ENCODE results near the gene KLK6. TPM values are rescaled to one million over a fixed set of nuclear protein-coding genes. Genes with fewer than 3 reads are reported as not detected.

The KLK6 gene
- total RNA-seq (2014; rRNA removed; shearing (Covaris generic)), result not detected in 2 replicates
- not detected in 2 replicates for polyA plus RNA-seq (2015; cell fraction: cytosol; rRNA removed)
- 0.42 TPM in 1 of 2 replicates, not detected in the other for polyA plus RNA-seq (2015; cell fraction: nucleus; rRNA removed)

DNA sequence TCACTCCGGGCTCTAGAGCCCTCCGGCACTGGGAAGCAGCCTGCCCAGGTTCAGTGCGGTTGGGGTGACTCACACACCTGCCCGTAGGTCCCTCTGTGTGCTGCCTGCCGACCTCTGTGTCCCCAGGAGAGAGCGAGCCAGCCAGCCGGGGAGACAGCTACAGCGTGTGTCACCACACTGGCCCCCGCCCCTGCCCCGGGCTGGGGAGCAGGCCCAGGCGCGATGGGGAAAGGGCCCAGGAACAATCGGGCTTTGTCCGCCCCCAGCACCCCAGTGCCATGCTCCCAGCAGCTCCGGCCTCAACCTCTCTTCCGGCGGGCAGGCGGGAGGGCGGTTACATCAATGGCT, at the start of gene KLK6:
Gene KLK6, minus strand, starts transcription at position 179 of the 348 bp plus-strand sequence. CDS start 1,487 bp downstream, outside the sequence.
- no peak for DNase-seq (ENCODE audit: low read depth, low spot score)
- in situ Hi-C loops (cut with HindIII; ENCODE audit: low pct_unique_long_range_greater_than_20kb, low sequenced_read_pairs), result no loop called here

DNA sequence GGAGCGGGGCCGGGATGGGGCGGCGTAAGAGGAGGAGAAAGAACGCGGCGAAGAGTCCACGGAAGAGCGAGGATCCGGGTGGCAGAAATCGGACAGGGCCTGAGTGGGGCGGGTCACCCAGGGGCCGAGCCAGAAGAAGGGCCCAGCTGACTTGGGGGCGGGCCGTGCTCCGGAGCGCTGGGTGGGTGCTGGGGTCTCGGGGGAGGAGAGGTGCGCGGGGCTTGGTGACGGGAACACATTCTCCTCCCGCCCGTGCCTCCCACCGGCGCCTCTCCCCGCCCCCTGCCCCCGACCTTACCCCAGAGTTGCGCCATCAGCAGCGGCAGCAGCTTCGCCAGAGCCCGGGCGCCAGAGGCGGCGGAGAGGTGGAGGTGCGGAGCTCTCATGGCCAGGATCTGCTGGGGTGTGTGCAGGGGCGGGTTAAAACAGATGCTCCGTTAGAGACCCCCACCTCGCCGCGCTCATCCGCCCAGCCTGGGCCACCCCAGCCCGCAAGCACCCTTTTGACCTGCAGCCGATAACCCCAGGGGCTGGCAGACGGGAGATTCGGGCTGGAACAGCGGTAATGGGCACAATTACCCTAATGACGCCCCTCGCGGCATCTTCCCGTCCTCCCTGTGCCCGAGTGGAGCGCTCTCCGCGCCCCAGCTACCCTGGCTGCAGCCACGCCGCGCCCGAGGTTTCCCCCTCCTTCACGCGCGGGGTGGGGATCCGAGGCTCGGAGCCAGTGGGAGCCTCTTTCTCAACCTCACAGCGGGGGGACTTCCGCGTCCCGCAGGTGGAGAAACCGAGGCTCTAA, 49.6 kb upstream of the KLK6 start:
- DNase-seq (ENCODE audit: low read depth, low spot score), result no peak
- in situ Hi-C loops (cut with HindIII; ENCODE audit: low pct_unique_long_range_greater_than_20kb, low sequenced_read_pairs), result no loop called here

DNA sequence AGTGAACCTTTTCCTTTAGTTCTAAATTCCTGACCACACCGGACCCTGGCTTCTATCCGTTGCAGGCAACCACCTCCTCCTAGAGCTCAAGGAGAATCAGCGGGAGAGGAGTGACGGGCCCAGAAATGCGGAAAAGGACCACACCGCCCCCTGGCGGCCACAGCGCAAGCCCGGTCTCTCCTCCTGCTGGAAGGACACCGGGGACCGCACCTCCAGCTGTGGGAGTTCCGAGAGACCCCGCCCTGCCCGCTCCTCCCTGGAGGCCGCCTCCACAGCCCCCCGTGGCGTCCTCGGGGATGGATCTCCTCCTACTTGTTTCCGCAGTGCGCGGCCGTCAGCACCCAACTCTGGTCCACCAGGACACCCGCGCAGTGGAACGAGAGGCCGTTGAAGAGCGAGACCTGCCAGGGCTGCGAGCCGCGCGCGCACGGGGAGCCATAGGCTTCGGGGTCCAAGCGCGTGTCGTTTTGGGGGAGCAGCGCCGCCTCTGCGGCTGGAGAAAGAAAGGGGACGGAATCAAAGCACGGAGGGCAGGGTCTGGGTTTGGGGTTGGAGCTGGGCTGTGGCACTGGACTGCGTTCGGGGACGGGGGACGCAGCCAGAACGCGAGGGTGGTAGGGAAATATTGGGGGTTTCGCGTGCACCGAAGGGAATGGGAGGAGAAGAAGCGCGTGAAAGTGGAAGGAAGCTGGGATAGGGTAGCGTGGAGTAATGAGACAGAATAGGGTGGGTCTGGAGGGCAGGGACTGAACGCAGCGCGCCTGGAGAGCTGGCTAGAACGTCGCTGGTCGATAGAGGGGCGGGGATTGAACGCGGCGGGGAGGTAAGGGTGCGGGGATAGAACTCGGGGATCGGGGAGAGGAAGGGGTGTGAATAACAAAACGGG, 47.6 kb upstream of the KLK6 start:
- peak; percentile 65 for DNase-seq (ENCODE audit: low read depth, low spot score)
- in situ Hi-C loops (cut with HindIII; ENCODE audit: low pct_unique_long_range_greater_than_20kb, low sequenced_read_pairs), result no loop called here

DNA sequence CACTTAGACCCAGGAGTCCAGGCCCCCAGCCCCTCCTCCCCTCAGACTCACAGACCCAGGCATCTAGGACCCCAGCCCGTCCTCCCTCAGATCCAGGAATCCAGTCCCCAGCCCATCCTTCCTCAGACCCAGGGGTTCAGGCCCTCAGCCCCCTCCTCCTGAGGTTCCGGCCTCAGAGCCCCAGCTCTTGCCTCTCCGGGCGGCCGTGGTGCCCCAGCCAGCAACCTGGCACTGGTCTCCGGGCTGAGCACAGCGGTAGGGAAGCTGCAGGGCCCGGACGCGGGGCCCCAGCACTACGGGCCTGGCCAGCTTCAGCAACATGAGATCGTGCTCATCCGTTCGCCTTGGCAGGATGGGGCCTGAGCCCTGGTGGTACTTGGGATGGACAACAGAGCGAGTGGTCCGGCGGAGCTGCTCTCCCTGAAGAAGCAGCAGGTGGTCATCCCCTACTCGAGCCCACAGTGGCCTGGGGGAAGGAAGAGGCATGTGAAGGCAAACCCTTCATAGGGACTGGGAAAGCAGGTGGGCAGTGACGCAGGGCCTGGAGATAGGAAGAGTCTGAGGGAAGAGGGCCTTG, 46.4 kb upstream of the KLK6 start:
- no peak for DNase-seq (ENCODE audit: low read depth, low spot score)
- in situ Hi-C loops (cut with HindIII; ENCODE audit: low pct_unique_long_range_greater_than_20kb, low sequenced_read_pairs), result no loop called here

DNA sequence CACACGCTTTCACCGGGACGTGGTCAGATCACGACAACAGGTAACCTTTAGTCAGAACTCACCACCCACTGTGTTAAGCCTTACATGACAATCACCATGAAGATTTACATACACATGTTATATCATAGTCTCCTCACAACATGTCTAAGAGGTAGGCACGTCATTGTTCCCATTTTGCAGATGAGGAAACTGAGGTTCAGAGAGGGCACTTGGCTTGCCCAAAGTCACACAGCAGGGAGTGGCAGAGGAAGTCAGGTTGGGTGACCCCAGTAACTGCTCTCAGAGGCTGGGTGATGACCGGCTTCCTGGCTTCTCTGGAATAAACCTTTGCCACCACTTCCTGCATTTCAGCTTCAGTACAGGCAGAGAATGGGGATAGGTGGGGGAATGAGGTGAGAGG, 44.9 kb upstream of the KLK6 start:
- DNase-seq (ENCODE audit: low read depth, low spot score), result no peak
- in situ Hi-C loops (cut with HindIII; ENCODE audit: low pct_unique_long_range_greater_than_20kb, low sequenced_read_pairs), result no loop called here

DNA sequence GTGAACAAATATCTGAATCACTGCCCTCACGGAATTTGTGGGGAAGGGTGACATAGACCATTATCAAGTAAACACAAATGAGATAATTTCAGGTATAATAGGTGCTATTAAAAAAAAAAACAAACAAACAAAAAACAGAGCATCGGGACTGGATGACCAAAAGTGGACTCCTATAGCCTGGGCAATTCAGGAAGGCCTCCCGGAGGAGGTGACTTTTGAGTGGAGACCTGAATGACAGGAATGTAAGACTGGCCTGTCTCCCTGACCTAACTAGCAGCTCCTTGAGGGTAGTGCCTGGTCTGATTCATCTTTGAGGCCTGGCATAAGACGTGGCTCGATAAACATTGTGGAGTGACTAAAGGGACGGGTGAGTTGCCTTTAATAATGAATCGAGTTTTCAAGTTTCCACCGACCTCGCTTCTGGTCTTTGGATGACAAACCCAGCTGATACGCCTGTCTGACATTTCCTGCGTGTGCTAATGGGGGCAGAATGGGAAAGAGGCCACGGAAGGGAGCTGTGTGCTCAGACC, 43.3 kb upstream of the KLK6 start:
- no peak for DNase-seq (ENCODE audit: low read depth, low spot score)
- in situ Hi-C loops (cut with HindIII; ENCODE audit: low pct_unique_long_range_greater_than_20kb, low sequenced_read_pairs), result no loop called here

DNA sequence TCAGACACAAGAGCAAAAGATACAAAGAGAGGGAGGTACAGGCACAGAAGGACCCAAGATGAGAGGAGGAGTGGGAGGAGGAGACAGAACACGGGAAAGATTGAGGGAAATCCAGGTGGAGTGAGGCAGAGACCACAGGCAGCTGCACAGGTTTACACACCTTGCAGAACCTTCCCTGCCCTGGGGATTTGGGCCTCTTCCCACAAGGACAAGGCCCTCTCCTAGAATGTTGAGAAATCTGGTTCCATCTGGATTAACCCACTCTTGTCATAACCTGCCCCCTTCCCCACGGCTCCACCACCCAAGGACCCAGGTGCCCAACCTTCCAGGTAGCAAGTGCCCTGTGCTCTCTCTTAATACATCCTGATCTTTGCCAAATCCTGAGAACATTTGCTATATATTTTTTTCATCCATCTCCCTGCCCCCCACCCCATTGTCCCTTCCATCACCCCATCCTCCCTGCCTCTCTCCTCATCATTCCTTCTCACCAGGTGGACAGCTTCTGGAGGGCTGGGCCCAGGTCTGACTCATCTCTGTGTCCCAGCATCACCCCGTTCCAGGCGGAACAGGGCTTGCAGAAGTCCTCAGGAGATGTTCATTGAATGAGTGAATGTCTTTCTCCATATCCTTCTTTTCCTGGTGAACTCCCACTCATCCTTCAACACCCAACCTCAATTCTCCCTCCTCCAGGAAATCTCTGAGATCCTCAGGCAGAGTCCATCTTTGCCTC, 40.8 kb upstream of the KLK6 start:
- DNase-seq (ENCODE audit: low read depth, low spot score), result no peak
- in situ Hi-C loops (cut with HindIII; ENCODE audit: low pct_unique_long_range_greater_than_20kb, low sequenced_read_pairs), result no loop called here

DNA sequence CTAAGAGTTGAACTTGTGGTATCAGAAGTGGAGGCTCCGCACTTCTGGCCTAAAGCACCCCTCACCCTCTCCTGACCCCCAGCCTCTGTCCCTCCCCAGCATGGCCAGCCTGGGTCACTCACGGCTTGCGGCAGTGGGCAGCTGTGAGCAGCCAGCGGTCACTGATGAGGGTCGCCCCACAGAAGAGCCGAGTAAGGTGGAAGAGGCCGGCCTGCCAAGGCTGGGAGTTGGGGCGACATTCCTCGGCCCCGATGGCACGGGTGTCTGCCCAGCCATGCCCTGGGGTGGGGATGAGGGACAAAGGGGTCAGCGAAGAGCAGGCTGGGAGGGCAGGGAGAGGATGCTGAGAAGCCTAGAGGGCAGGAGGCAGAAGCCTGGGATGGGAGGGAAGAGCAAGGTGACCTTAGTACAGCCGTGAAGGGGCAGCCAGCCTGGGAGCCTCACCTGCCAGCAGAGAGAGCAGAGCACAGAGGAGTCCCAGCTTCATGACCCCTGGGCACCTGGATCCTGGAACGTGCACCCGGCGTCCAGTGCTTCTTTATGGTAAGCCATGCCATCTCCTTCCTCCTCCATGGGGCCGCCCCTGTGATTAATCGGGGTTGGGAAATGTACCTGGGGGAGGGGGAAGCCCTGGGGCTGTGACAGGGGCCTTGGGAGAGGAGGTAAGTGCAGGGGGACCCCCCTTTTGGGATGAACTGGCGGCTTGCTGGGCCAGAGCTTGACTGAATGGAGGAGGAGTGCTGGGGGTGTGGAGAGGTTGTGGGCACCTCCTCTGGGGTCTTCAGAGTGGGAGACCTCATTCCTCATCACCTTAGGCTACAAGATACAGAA, 39.9 kb upstream of the KLK6 start:
- in situ Hi-C loops (cut with HindIII; ENCODE audit: low pct_unique_long_range_greater_than_20kb, low sequenced_read_pairs), result no loop called here
- no peak for DNase-seq (ENCODE audit: low read depth, low spot score)

DNA sequence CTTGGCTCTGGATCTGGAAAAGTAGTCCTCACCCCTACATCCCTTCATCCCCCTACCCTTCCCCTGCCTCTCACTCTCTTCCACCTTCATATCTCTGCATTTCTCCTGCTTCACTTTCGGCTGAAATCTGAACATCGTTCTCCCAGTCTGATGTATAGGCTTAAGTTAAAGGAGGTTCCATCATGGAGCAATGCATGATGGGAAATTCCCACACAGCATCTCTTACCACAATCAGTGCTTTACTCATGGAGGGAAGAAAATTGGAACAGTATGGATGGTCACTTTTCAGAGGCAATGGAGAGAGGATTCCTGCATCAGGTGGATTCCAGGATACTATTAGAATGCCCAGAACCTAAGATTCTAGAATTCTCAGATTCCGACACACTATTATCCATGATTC, 38.1 kb upstream of the KLK6 start:
- DNase-seq (ENCODE audit: low read depth, low spot score), result no peak
- in situ Hi-C loops (cut with HindIII; ENCODE audit: low pct_unique_long_range_greater_than_20kb, low sequenced_read_pairs), result no loop called here

DNA sequence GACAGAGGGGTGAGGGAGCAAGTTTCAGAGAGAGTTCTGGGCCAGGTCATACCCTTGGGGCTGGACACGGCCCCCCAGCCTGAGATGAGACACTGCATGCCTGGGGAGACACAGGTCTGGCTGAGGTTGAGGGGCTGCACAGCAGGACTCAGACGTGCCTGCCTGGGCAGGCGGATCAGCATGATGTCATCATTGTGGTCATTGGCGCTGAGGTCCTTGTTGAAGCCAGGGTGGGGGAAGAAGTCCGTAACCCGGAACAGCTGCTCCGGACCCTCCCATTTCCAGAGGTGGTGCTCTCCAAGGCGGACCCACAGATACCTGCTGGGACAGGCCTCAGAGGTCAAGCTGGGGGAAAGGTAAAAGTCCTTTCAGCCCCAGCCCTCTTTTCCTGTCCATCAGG, 37.0 kb upstream of the KLK6 start:
- in situ Hi-C loops (cut with HindIII; ENCODE audit: low pct_unique_long_range_greater_than_20kb, low sequenced_read_pairs), result no loop called here
- no peak for DNase-seq (ENCODE audit: low read depth, low spot score)

DNA sequence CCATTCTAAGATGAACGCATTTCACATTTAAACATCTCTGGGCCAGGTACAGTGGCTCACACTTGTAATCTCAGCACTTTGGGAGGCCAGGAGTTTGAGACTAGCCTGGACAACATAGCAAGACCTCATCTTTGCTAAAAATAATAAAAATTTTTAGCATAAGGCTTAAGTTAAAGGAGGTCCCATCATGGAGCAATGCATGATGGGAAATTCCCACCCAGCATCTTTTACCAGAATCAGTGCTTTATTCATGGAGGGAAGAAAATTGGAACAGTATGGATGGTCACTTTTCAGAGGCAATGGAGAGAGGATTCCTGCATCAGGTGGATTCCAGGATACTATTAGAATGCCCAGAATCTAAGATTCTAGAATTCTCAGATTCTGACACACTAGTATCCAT, 35.9 kb upstream of the KLK6 start:
- in situ Hi-C loops (cut with HindIII; ENCODE audit: low pct_unique_long_range_greater_than_20kb, low sequenced_read_pairs), result no loop called here
- DNase-seq (ENCODE audit: low read depth, low spot score), result no peak

DNA sequence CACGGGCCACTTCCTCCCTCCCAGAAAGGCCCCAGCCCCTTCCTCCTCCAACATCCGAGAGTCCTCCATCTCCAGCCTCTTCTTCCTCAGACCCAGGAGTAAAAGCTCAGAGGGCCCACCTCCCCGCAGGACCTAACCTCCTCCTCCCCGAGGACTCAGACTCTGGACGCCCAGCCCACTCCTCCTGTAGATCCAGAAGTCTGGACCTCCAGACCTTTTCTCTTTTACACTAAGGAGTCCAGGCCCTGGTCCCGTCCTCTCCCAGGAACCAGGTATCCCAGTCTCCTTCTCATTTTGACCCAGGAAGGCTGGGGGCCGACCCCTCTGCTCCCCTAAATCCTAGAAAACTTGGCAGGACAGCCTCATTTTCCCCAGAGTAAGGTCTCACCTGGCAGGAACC, 33.9 kb upstream of the KLK6 start:
- in situ Hi-C loops (cut with HindIII; ENCODE audit: low pct_unique_long_range_greater_than_20kb, low sequenced_read_pairs), result no loop called here
- DNase-seq (ENCODE audit: low read depth, low spot score), result no peak

DNA sequence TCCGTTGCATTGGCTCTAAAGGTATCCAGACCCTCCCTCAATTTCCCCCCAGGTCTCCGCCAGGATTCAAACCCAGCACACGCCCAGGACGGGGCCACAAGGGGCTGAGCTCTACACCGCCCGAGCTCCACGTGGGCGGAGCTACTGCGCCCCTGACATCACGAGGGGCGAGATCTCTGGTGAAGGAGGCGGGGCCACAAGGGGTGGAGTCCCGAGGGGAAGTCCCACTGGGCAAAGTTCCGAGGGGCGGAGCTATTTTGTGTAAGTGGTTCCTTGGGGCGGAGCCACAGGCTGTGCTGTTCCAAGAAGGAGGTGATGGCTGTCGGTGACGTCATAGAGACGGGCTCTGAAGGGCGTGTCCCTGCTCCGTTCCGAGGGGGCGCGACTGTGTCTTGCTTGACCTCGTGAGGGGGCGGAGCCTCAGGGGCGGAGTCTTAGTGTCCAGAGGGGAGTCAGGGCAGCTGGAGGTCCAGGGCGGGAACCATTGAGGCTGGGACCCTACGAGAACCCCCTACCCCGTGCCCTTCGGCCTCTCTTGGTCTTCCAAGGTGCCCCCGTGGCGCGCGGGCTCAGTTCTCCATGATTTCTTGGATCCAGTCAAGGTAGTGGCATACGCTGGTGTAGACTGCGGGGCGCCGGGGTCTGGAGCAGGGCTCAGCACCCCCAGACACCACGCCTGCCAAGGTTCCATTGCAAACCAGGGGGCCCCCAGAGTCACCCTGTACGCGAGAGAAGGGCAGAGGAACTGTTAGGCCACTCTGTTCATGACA, 33.3 kb upstream of the KLK6 start:
- peak; percentile 82 for DNase-seq (ENCODE audit: low read depth, low spot score)
- in situ Hi-C loops (cut with HindIII; ENCODE audit: low pct_unique_long_range_greater_than_20kb, low sequenced_read_pairs), result no loop called here

DNA sequence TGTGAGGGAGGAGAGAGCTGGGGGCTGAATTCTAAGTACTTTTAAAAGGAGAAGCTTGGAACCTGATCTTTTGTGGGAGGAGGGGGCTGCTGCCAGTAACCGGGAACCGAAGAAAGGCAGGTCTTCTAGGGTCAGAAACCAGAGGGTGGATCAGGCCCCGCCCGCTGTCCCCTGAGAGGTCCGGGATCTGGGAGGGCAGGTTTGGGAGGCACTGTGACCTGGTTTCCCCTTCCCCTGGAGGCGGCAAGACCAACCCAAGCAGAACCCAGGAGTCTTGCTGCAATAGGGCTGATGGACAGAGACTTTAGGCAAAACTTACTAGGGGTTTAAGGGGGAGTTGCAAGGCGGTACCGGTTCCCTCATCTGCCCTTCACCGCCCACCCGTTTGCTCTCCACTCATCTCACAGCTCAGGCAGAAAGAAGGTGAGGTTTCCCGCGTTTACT, 32.7 kb upstream of the KLK6 start:
- in situ Hi-C loops (cut with HindIII; ENCODE audit: low pct_unique_long_range_greater_than_20kb, low sequenced_read_pairs), result no loop called here
- DNase-seq (ENCODE audit: low read depth, low spot score), result no peak

DNA sequence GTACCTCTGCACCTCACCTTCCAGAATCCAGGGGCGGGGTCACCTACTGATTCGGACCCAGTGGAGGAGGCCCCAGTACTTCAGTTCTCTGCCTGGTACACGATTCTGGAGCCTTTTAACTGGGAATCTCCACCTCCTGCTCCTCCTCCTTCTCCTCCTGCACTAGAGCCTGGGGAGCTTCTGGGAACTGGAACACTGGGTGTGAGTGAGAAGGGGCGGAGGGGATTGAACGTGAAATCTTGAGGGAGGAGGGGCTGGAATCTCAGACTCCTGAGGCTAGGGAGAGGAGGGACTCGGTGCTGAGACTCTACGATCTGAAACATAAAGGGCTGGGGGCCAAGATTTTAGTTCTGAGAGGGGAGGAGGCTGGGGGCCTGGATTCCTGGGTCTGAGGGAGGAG, 32.1 kb upstream of the KLK6 start, which contains the start of gene KLK8:
Gene KLK8, minus strand, starts transcription at position 90 of the 400 bp plus-strand sequence. CDS start 437 bp downstream, outside the sequence.
- DNase-seq (ENCODE audit: low read depth, low spot score), result no peak
- in situ Hi-C loops (cut with HindIII; ENCODE audit: low pct_unique_long_range_greater_than_20kb, low sequenced_read_pairs), result no loop called here

DNA sequence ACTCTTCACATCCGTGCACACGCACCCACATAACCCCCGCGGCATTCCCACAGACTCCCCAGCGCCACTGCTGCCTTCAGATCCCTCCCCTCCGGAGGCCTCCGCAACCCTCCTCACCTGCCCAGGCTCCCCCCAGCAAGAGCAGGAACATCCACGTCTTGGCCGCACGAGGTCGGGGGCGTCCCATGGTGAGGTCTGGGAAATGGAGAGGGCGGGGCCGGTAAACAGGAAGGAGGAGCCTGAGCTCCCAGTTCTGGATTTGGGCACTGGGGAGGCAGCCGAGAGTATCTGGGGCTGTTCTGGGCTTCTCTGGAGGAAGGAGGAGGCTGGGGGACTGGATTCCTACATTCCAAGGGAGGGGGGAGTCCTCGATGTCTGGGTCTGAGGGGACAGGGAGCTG, 31.6 kb upstream of the KLK6 start:
- no peak for DNase-seq (ENCODE audit: low read depth, low spot score)
- in situ Hi-C loops (cut with HindIII; ENCODE audit: low pct_unique_long_range_greater_than_20kb, low sequenced_read_pairs), result no loop called here
